Tibial nerve (tissue), 4 donors: ENCODE data around the gene SH3RF2.

Experiments
- CTCF ChIP-seq, 5 experiments: fragments of 200-600 bp in 3 of 5; fragments of 450-650 bp in 2 of 5; sonication (generic) in 3 of 5; IDR thresholded peaks; one replicate each; pipeline ENCODE4 v1.5.1; 2016 to 2019; ENCODE audit warnings: antibody characterized with exemption in 5 of 5, mild to moderate bottlenecking in 3 of 5, moderate library complexity in 2 of 5
- EP300 ChIP-seq, 2 donors: sonication (generic); formaldehyde crosslinking; IDR thresholded peaks; one replicate each; pipeline ENCODE4 v1.6.1; 2017; ENCODE audit warnings: antibody characterized with exemption in 2 of 2, mild to moderate bottlenecking in 1 of 2

- TF ChIP-seq CTCF (IDR thresholded peaks at IDR 0.05) (no peak), EP300 (IDR thresholded peaks at IDR 0.05) (no peak)
Observed at GRCh38 chr5:145948047-145948446, 11.7 kb downstream of the SH3RF2 start.
